ENCODE results near the gene HOXC9.

Gene HOXC9

GRCh38 chr12:53992377-53992889 is 7.5 kb upstream of the HOXC9 start (continued):
- TF ChIP-seq, protein P1, sequence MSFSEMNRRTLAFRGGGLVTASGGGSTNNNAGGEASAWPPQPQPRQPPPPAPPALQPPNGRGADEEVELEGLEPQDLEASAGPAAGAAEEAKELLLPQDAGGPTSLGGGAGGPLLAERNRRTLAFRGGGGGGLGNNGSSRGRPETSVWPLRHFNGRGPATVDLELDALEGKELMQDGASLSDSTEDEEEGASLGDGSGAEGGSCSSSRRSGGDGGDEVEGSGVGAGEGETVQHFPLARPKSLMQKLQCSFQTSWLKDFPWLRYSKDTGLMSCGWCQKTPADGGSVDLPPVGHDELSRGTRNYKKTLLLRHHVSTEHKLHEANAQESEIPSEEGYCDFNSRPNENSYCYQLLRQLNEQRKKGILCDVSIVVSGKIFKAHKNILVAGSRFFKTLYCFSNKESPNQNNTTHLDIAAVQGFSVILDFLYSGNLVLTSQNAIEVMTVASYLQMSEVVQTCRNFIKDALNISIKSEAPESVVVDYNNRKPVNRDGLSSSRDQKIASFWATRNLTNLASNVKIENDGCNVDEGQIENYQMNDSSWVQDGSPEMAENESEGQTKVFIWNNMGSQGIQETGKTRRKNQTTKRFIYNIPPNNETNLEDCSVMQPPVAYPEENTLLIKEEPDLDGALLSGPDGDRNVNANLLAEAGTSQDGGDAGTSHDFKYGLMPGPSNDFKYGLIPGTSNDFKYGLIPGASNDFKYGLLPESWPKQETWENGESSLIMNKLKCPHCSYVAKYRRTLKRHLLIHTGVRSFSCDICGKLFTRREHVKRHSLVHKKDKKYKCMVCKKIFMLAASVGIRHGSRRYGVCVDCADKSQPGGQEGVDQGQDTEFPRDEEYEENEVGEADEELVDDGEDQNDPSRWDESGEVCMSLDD (tag by site-specific recombination; IDR thresholded peaks at IDR 0.05) = peak; percentile 5; the same call in 1 of the 2 replicates
- TF ChIP-seq ZFP37 (tag by site-specific recombination; IDR thresholded peaks at IDR 0.05) = no peak
- TF ChIP-seq ZNF521 (tag by site-specific recombination; IDR thresholded peaks at IDR 0.05) = no peak
- TF ChIP-seq ZNF664 (tag by site-specific recombination; IDR thresholded peaks at IDR 0.05) = no peak
- no peak for TF ChIP-seq ZBTB49 (tag by site-specific recombination; IDR thresholded peaks at IDR 0.05; ENCODE audit: low read depth)
- no peak for TF ChIP-seq ZNF621 (tag by site-specific recombination; IDR thresholded peaks at IDR 0.05)

DNA sequence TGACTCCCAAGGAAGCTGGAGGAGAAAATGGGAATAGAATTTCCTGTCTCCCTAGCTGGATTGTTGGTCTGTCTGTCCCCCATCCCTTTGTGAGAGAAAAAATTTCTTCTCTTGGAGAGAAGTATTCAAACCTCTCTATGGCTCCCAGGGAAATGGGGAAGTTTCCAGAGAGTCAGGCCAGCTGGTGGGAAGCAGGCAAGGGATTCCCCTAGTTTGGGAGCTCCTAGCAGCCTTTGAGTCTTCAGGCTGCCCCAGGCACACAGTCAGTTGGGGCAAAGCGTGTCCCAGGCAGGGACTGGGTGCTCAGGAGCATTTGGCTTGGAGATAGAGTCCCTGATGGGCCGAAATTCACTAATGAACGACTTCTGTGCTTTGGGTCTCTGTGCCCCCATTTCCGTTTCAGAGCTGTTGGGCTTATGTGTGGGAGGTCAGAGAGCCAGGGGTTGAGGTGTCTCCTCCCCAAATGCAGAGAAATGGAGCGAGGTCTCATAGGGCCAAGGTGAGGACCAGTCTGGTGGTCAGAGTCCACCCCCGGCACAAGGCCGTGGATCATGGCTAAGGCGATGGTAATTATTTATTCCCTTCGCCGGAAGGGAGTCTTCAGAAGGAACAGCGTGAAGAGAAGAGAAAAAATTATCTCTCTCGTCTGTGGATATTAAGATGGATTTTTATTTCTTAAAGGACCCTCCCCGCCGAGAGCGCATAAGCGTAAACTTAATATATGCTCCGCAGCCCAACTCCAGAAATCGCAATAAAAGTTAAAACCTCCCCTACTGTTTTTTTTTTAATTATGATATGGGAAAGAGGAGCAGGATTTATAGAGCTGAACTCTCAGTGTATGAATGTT is 6.6 kb upstream of the HOXC9 start:
- no peaks in the 10 kb centered on the region for H3K9me3 ChIP-seq (ENCODE audit: control insufficient read depth, insufficient read depth, low read depth, low read length)
- H3K4me3 ChIP-seq (ENCODE audit: low read depth, low read length) = no peak overlapping the region
- CTCF ChIA-PET = interaction anchor here (1.7 to 3.0 kb wide), 3 partner anchors 9 to 247 kb away, joined by 5 to 25 read pairs (median 10); partner anchors contain the start of gene HOXC10
- peaks cover 44% of the 10 kb centered on the region for H3K4me1 ChIP-seq (ENCODE audit: control insufficient read depth, insufficient read depth, low read length)
- no peaks in the 10 kb centered on the region for H3K36me3 ChIP-seq (ENCODE audit: control insufficient read depth in 2 of 2, insufficient read depth in 1 of 2, low read length in 2 of 2)
- POLR2A ChIA-PET = interaction anchor here (0.6 kb wide), 1 partner anchor 24 kb away, joined by 5 read pairs; no protein-coding TSS in a partner anchor
- no peak overlapping the region; the same call in 1 of the 2 replicates for H3K27ac ChIP-seq (ENCODE audit: extremely low read depth, low read depth, low read length)
- TF ChIP-seq IKZF3 (tag by site-specific recombination; IDR thresholded peaks at IDR 0.05) = peak; percentile 69
- no peak for TF ChIP-seq ZBTB21 (tag by site-specific recombination; IDR thresholded peaks at IDR 0.05)
- TF ChIP-seq ZNF133 (tag by site-specific recombination; IDR thresholded peaks at IDR 0.05) = no peak
- TF ChIP-seq, protein P2, sequence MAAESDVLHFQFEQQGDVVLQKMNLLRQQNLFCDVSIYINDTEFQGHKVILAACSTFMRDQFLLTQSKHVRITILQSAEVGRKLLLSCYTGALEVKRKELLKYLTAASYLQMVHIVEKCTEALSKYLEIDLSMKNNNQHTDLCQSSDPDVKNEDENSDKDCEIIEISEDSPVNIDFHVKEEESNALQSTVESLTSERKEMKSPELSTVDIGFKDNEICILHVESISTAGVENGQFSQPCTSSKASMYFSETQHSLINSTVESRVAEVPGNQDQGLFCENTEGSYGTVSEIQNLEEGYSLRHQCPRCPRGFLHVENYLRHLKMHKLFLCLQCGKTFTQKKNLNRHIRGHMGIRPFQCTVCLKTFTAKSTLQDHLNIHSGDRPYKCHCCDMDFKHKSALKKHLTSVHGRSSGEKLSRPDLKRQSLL (tag by site-specific recombination; IDR thresholded peaks at IDR 0.05) = peak; percentile 89
- no peak for TF ChIP-seq ZNF677 (tag by site-specific recombination; IDR thresholded peaks at IDR 0.05)
- TF ChIP-seq ZNF16 (tag by site-specific recombination; IDR thresholded peaks at IDR 0.05; ENCODE audit: low read depth) = no peak
- peak; percentile 13; the same call in 1 of the 2 replicates for TF ChIP-seq PATZ1 (tag by site-specific recombination; IDR thresholded peaks at IDR 0.05)
- no peak for TF ChIP-seq ZNF354C (tag by site-specific recombination; IDR thresholded peaks at IDR 0.05; ENCODE audit: borderline replicate concordance, low read depth)
- TF ChIP-seq, protein P3, sequence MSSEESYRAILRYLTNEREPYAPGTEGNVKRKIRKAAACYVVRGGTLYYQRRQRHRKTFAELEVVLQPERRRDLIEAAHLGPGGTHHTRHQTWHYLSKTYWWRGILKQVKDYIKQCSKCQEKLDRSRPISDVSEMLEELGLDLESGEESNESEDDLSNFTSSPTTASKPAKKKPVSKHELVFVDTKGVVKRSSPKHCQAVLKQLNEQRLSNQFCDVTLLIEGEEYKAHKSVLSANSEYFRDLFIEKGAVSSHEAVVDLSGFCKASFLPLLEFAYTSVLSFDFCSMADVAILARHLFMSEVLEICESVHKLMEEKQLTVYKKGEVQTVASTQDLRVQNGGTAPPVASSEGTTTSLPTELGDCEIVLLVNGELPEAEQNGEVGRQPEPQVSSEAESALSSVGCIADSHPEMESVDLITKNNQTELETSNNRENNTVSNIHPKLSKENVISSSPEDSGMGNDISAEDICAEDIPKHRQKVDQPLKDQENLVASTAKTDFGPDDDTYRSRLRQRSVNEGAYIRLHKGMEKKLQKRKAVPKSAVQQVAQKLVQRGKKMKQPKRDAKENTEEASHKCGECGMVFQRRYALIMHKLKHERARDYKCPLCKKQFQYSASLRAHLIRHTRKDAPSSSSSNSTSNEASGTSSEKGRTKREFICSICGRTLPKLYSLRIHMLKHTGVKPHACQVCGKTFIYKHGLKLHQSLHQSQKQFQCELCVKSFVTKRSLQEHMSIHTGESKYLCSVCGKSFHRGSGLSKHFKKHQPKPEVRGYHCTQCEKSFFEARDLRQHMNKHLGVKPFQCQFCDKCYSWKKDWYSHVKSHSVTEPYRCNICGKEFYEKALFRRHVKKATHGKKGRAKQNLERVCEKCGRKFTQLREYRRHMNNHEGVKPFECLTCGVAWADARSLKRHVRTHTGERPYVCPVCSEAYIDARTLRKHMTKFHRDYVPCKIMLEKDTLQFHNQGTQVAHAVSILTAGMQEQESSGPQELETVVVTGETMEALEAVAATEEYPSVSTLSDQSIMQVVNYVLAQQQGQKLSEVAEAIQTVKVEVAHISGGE (tag by site-specific recombination; conservative IDR thresholded peaks at IDR 0.05; ENCODE audit: low read depth) = no peak
- TF ChIP-seq ZNF449 (tag by site-specific recombination; IDR thresholded peaks at IDR 0.05) = 0 out of 2 replicates have a peak, but pooled peaks have one; percentile 9
- no peak for TF ChIP-seq OSR2 (tag by site-specific recombination; IDR thresholded peaks at IDR 0.05)

Measured in HEK293 (cell line).